Transverse colon (tissue), 4 donors: ENCODE results near the gene LRP8.

Experiments
- POLR2A ChIP-seq: fragments of 450-650 bp; IDR thresholded peaks from one replicate; pipeline ENCODE4 v1.6.1; 2016; ENCODE audit warnings: antibody characterized with exemption, mild to moderate bottlenecking, moderate library complexity
- POLR2AphosphoS5 ChIP-seq, 3 donors: sonication (generic); formaldehyde crosslinking; IDR thresholded peaks; one replicate each; pipeline ENCODE4 v1.6.1; 2016; ENCODE audit warnings: antibody characterized with exemption in 3 of 3
- TF ChIP-seq, protein P1 (sequence below), 5 experiments: fragments of 200-600 bp in 3 of 5; fragments of 450-650 bp in 2 of 5; sonication (generic) in 3 of 5; IDR thresholded peaks; 1 replicate in 2 of 5; 2 replicates in 3 of 5; pipeline ENCODE4 v1.5.1; 2016 to 2017; ENCODE audit warnings: antibody characterized with exemption in 5 of 5, inconsistent platforms in 3 of 5, mild to moderate bottlenecking in 2 of 5, moderate library complexity in 1 of 5

DNA sequence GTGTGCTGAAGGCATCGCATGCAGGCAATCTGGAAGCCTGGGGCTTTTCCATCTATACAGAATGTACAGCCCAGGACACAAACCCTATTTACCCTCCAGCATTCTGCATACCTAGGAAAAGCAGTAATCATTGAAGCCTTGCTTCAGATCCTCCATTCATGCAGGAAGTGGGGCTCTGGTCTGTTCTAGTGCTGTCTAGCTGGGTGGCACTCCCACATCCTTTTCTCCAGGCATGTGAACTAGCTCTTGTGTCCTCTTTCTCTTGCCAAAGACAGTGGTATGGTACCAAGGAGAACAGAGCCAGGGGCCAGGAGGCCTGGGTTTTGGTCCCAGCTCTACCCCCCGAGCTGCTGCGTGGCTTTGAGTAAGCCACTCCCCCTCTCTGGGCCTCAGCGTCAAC is 21.7 kb downstream of the LRP8 start:
- TF ChIP-seq, protein P1, sequence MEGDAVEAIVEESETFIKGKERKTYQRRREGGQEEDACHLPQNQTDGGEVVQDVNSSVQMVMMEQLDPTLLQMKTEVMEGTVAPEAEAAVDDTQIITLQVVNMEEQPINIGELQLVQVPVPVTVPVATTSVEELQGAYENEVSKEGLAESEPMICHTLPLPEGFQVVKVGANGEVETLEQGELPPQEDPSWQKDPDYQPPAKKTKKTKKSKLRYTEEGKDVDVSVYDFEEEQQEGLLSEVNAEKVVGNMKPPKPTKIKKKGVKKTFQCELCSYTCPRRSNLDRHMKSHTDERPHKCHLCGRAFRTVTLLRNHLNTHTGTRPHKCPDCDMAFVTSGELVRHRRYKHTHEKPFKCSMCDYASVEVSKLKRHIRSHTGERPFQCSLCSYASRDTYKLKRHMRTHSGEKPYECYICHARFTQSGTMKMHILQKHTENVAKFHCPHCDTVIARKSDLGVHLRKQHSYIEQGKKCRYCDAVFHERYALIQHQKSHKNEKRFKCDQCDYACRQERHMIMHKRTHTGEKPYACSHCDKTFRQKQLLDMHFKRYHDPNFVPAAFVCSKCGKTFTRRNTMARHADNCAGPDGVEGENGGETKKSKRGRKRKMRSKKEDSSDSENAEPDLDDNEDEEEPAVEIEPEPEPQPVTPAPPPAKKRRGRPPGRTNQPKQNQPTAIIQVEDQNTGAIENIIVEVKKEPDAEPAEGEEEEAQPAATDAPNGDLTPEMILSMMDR (IDR thresholded peaks at IDR 0.05), result no peak
- no peak for TF ChIP-seq POLR2AphosphoS5 (IDR thresholded peaks at IDR 0.05)
- TF ChIP-seq POLR2A, result no peak
